Vagina (tissue), 2 donors: ENCODE results near the gene GPR153. TPM values are rescaled to one million over a fixed set of nuclear protein-coding genes. Genes with fewer than 3 reads are reported as not detected.

Experiments used
- DNase-seq, 2 donors: peaks; one replicate each; pipeline ENCODE4 v3.0.0-alpha.2; 2017; ENCODE audit errors: extremely low spot score in 2 of 2
- H3K27ac ChIP-seq: fragments of 200-600 bp; sonication (generic); one replicate; pipeline ENCODE4 v1.5.1; 2019
- H3K27me3 ChIP-seq: fragments of 200-600 bp; sonication (generic); one replicate; pipeline ENCODE4 v1.5.1; 2019
- H3K36me3 ChIP-seq, 2 donors: fragments of 200-600 bp; sonication (generic); one replicate each; pipeline ENCODE4 v1.5.1; 2017 to 2019
- H3K4me1 ChIP-seq: fragments of 200-600 bp; sonication (generic); one replicate; pipeline ENCODE4 v1.5.1; 2019
- H3K4me3 ChIP-seq, 2 donors: fragments of 200-600 bp; sonication (generic); 1 replicate in 1 of 2; 2 replicates in 1 of 2; pipeline ENCODE4 v1.5.1; 2016 to 2019
- H3K9me3 ChIP-seq: fragments of 200-600 bp; sonication (generic); one replicate; pipeline ENCODE4 v1.5.1; 2019
- CTCF ChIP-seq, 3 experiments: fragments of 450-650 bp in 2 of 3; fragments of 200-600 bp in 1 of 3; sonication (generic) in 1 of 3; IDR thresholded peaks; one replicate each; pipeline ENCODE4 v1.5.1; 2017 to 2019; ENCODE audit warnings: antibody characterized with exemption in 3 of 3, mild to moderate bottlenecking in 2 of 3, moderate library complexity in 2 of 3
- POLR2A ChIP-seq, 2 donors: fragments of 450-650 bp; IDR thresholded peaks; one replicate each; pipeline ENCODE4 v1.6.1; 2017; ENCODE audit warnings: antibody characterized with exemption in 2 of 2, mild to moderate bottlenecking in 2 of 2, moderate library complexity in 2 of 2
- POLR2AphosphoS5 ChIP-seq, 2 donors: sonication (generic); formaldehyde crosslinking; IDR thresholded peaks; one replicate each; pipeline ENCODE4 v1.9.0; 2017; ENCODE audit warnings: antibody characterized with exemption in 2 of 2, mild to moderate bottlenecking in 2 of 2, low read depth in 1 of 2; ENCODE audit not compliant: insufficient read depth in 1 of 2
- intact Hi-C: fragments of 100-400 bp; cut with DNase I; formaldehyde crosslinking; loops from one replicate; pipeline ENCODE4 v1.15.1; 2023
- total RNA-seq: library from RNA; depleted of rRNA; stranded (reverse); fragments of >200 nt; gene quantifications from one replicate; pipeline ENCODE4 v1.2.3, GENCODE V29; 2016

The GPR153 gene
- total RNA-seq, 1 donor from 2014 or later: 11.5 TPM

- no peak for TF ChIP-seq POLR2A (IDR thresholded peaks at IDR 0.05)
- no peak for TF ChIP-seq POLR2AphosphoS5 (IDR thresholded peaks at IDR 0.05; ENCODE audit: insufficient read depth in 1 of 2, low read depth in 1 of 2)
- no peak for TF ChIP-seq CTCF (IDR thresholded peaks at IDR 0.05)
- Histone ChIP-seq H3K27me3 (no peaks in the 10 kb centered on the region), H3K9me3 (no peaks in the 10 kb centered on the region), H3K36me3 (no peaks in the 10 kb centered on the region), H3K4me1 (peaks cover 49% of the 10 kb centered on the region), H3K27ac (peak overlapping the region; percentile 75), H3K4me3 (peak overlapping the region; percentile 57 to 81)
- no peak for DNase-seq
- intact Hi-C loops: no loop called here
Measured at GRCh38 chr1:6260433-6260934, 414 bp downstream of the GPR153 start.

GRCh38 chr1:6259491-6260362, 1.2 kb downstream of the GPR153 start:
- Histone ChIP-seq H3K4me1 (peaks cover 49% of the 10 kb centered on the region), H3K36me3 (no peaks in the 10 kb centered on the region), H3K27ac (peak overlapping the region; percentile 75), H3K9me3 (no peaks in the 10 kb centered on the region), H3K27me3 (no peaks in the 10 kb centered on the region), H3K4me3 (peak overlapping the region; percentile 57 to 81)
- DNase-seq: peak in 1 of 2 donors; percentile 92
- TF ChIP-seq POLR2A (IDR thresholded peaks at IDR 0.05): peak in 1 of 2 donors; percentile 38
- TF ChIP-seq POLR2AphosphoS5 (IDR thresholded peaks at IDR 0.05; ENCODE audit: insufficient read depth in 1 of 2, low read depth in 1 of 2): peak in 1 of 2 donors; percentile 71
- TF ChIP-seq CTCF (IDR thresholded peaks at IDR 0.05): no peak
- intact Hi-C loops: no loop called here

- intact Hi-C loops: no loop called here
- Histone ChIP-seq H3K4me3 (no peak overlapping the region), H3K27me3 (no peaks in the 10 kb centered on the region), H3K27ac (no peak overlapping the region), H3K4me1 (peaks cover 44% of the 10 kb centered on the region), H3K36me3 (peaks cover 0 to 4% of the 10 kb centered on the region in 2 donors), H3K9me3 (no peaks in the 10 kb centered on the region)
- TF ChIP-seq POLR2AphosphoS5 (IDR thresholded peaks at IDR 0.05; ENCODE audit: insufficient read depth in 1 of 2, low read depth in 1 of 2) (no peak), POLR2A (IDR thresholded peaks at IDR 0.05) (no peak), CTCF (IDR thresholded peaks at IDR 0.05) (no peak)
- no peak for DNase-seq
Measured at GRCh38 chr1:6258675-6259074, 2.2 kb downstream of the GPR153 start.

GRCh38 chr1:6257541-6258069, 3.3 kb downstream of the GPR153 start:
- no peak for DNase-seq
- Histone ChIP-seq H3K27ac (no peak overlapping the region), H3K27me3 (no peaks in the 10 kb centered on the region), H3K4me3 (no peak overlapping the region), H3K9me3 (no peaks in the 10 kb centered on the region), H3K4me1 (peaks cover 33% of the 10 kb centered on the region), H3K36me3 (peaks cover 0 to 12% of the 10 kb centered on the region in 2 donors)
- TF ChIP-seq POLR2AphosphoS5 (IDR thresholded peaks at IDR 0.05; ENCODE audit: insufficient read depth in 1 of 2, low read depth in 1 of 2) (no peak), CTCF (IDR thresholded peaks at IDR 0.05) (no peak), POLR2A (IDR thresholded peaks at IDR 0.05) (no peak)
- intact Hi-C loops: no loop called here
